Neural crest cell (in vitro differentiated cells): ENCODE data around the gene SLC39A11. TPM values are rescaled to one million over a fixed set of nuclear protein-coding genes. Genes with fewer than 3 reads are reported as not detected.

Experiments
- DNase-seq: peaks from one replicate; pipeline ENCODE4 v3.0.0; 2021; ENCODE audit warnings: low read depth, mixed read lengths, low spot score
- H3K27ac Mint-ChIP-seq: one replicate; pipeline ENCODE4 v1.8.0; 2021; ENCODE audit warnings: mild to moderate bottlenecking, mixed read lengths; ENCODE audit not compliant: unreplicated experiment
- H3K27me3 Mint-ChIP-seq: 2 replicates; pipeline ENCODE4 v1.8.0; 2021; ENCODE audit warnings: low read depth, mild to moderate bottlenecking, mixed read lengths
- H3K36me3 Mint-ChIP-seq: 2 replicates; pipeline ENCODE4 v1.8.0; 2021; ENCODE audit warnings: low read depth, mild to moderate bottlenecking, mixed read lengths
- H3K4me1 Mint-ChIP-seq: 2 replicates; pipeline ENCODE4 v1.8.0; 2021; ENCODE audit warnings: mixed read lengths
- H3K4me3 Mint-ChIP-seq: one replicate; pipeline ENCODE4 v1.8.0; 2021; ENCODE audit warnings: mild to moderate bottlenecking, mixed read lengths
- H3K9me3 Mint-ChIP-seq: 2 replicates; pipeline ENCODE4 v1.8.0; 2021; ENCODE audit warnings: mixed read lengths
- CTCF ChIP-seq: fragments of 200-600 bp; sonication (generic); conservative IDR thresholded peaks from 2 replicates; pipeline ENCODE4 v1.5.0; 2021; ENCODE audit warnings: antibody characterized with exemption, mild to moderate bottlenecking
- total RNA-seq: library from RNA; stranded (reverse); gene quantifications from 2 replicates; pipeline ENCODE4 v1.2.1, GENCODE V29; 2021

Gene SLC39A11
- total RNA-seq, 1 donor from 2014 or later = 11.3 TPM

GRCh38 chr17:72759301-72759700, 333.2 kb downstream of the SLC39A11 start:
- no peak for DNase-seq
- no peak for TF ChIP-seq CTCF
- H3K4me1 Mint-ChIP-seq = peaks cover 11% of the 10 kb centered on the region
- H3K9me3 Mint-ChIP-seq = peaks cover 7% of the 10 kb centered on the region
- no peaks in the 10 kb centered on the region for H3K27me3 Mint-ChIP-seq
- no peak overlapping the region for H3K27ac Mint-ChIP-seq
- no peak overlapping the region for H3K4me3 Mint-ChIP-seq
- H3K36me3 Mint-ChIP-seq = no peaks in the 10 kb centered on the region

- Mint-ChIP-seq H3K36me3 (no peaks in the 10 kb centered on the region), H3K4me3 (no peak overlapping the region), H3K27me3 (no peaks in the 10 kb centered on the region), H3K4me1 (peaks cover 7% of the 10 kb centered on the region), H3K27ac (no peak overlapping the region), H3K9me3 (peaks cover 5% of the 10 kb centered on the region)
- no peak for DNase-seq
- TF ChIP-seq CTCF = no peak
Observed at GRCh38 chr17:72756256-72756655, 336.2 kb downstream of the SLC39A11 start.

GRCh38 chr17:72754513-72754912, 338.0 kb downstream of the SLC39A11 start:
- Mint-ChIP-seq H3K27me3 (no peaks in the 10 kb centered on the region), H3K27ac (no peak overlapping the region), H3K9me3 (peaks cover 5% of the 10 kb centered on the region), H3K4me1 (peaks cover 7% of the 10 kb centered on the region), H3K4me3 (no peak overlapping the region), H3K36me3 (no peaks in the 10 kb centered on the region)
- TF ChIP-seq CTCF = no peak
- no peak for DNase-seq

- Mint-ChIP-seq H3K27ac (no peak overlapping the region), H3K27me3 (no peaks in the 10 kb centered on the region), H3K36me3 (no peaks in the 10 kb centered on the region), H3K4me3 (no peak overlapping the region), H3K9me3 (peaks cover 5% of the 10 kb centered on the region), H3K4me1 (no peaks in the 10 kb centered on the region)
- DNase-seq = no peak
- no peak for TF ChIP-seq CTCF
Observed at GRCh38 chr17:72751746-72752145, 340.7 kb downstream of the SLC39A11 start.

GRCh38 chr17:72749119-72749572, 343.3 kb downstream of the SLC39A11 start:
- Mint-ChIP-seq H3K4me3 (no peak overlapping the region), H3K27me3 (no peaks in the 10 kb centered on the region), H3K27ac (no peak overlapping the region), H3K4me1 (no peaks in the 10 kb centered on the region), H3K36me3 (no peaks in the 10 kb centered on the region), H3K9me3 (no peaks in the 10 kb centered on the region)
- TF ChIP-seq CTCF = no peak
- no peak for DNase-seq

- H3K27me3 Mint-ChIP-seq = no peaks in the 10 kb centered on the region
- peaks cover 7% of the 10 kb centered on the region for H3K4me1 Mint-ChIP-seq
- no peak overlapping the region for H3K27ac Mint-ChIP-seq
- no peak overlapping the region for H3K4me3 Mint-ChIP-seq
- DNase-seq = no peak
- no peak for TF ChIP-seq CTCF
- H3K36me3 Mint-ChIP-seq = no peaks in the 10 kb centered on the region
- H3K9me3 Mint-ChIP-seq = no peaks in the 10 kb centered on the region
Observed at GRCh38 chr17:72747501-72747900, 345.0 kb downstream of the SLC39A11 start.
